OCI-LY7 (cell line): ENCODE results near the gene ALS2CL. TPM values are rescaled to one million over a fixed set of nuclear protein-coding genes. Genes with fewer than 3 reads are reported as not detected.

ENCODE experiments used
- BruUV-seq: library from RNA; stranded (reverse); fragments of 400-500 nt; replicated peaks from 2 replicates; lab custom pipeline; 2021; lab: Mats Ljungman, UMichigan
- CTCF ChIA-PET: fragments of 300-600 bp; sonication (Branson Sonifier 250); formaldehyde crosslinking; loops from one replicate; lab custom pipeline; 2022; ENCODE audit warnings: antibody characterized with exemption; ENCODE audit not compliant: unreplicated experiment; lab: Charles Lee
- POLR2A ChIA-PET: fragments of 300-600 bp; sonication (Branson Sonifier 250); formaldehyde crosslinking; loops from one replicate; lab custom pipeline; 2022; ENCODE audit warnings: antibody characterized with exemption; lab: Charles Lee
- DNase-seq: peaks from one replicate; pipeline ENCODE4 v3.0.0-alpha.2; 2015; ENCODE audit warnings: low spot score
- H2AFZ ChIP-seq: fragments of 200-600 bp; sonication (generic), shearing (Covaris generic); 2 replicates; pipeline ENCODE4 v1.6.1; 2014; ENCODE audit warnings: mild to moderate bottlenecking, antibody characterized with exemption, low read length, moderate library complexity
- H3K27ac ChIP-seq: fragments of 200-600 bp; sonication (generic); 2 replicates; pipeline ENCODE4 v1.5.1; 2014; ENCODE audit warnings: mixed run types, low read depth, mild to moderate bottlenecking, moderate library complexity, low read length, inconsistent platforms; ENCODE audit not compliant: poor library complexity, severe bottlenecking
- H3K36me3 ChIP-seq: fragments of 200-600 bp; sonication (generic); 2 replicates; pipeline ENCODE4 v1.6.1; 2014; ENCODE audit warnings: mild to moderate bottlenecking, antibody characterized with exemption, low read length, moderate library complexity, mixed read lengths; ENCODE audit not compliant: insufficient read depth
- H3K4me1 ChIP-seq: fragments of 200-600 bp; sonication (generic); 2 replicates; pipeline ENCODE4 v1.5.1; 2014; ENCODE audit warnings: mild to moderate bottlenecking, low read length; ENCODE audit not compliant: insufficient read depth, poor library complexity, severe bottlenecking
- H3K4me2 ChIP-seq: fragments of 200-600 bp; sonication (generic); 2 replicates; pipeline ENCODE4 v1.6.1; 2014; ENCODE audit warnings: mild to moderate bottlenecking, low read length
- H3K4me3 ChIP-seq: fragments of 200-600 bp; sonication (generic); 2 replicates; pipeline ENCODE4 v1.5.1; 2014; ENCODE audit warnings: mild to moderate bottlenecking, low read depth, low read length; ENCODE audit not compliant: poor library complexity, severe bottlenecking
- H3K79me2 ChIP-seq: fragments of 200-600 bp; sonication (generic); 2 replicates; pipeline ENCODE4 v1.6.1; 2016; ENCODE audit warnings: low read depth, mild to moderate bottlenecking, low read length, moderate library complexity, mixed read lengths; ENCODE audit not compliant: insufficient read depth
- H3K9me2 ChIP-seq: fragments of 200-600 bp; sonication (generic); 2 replicates; pipeline ENCODE4 v1.6.1; 2016; ENCODE audit warnings: mild to moderate bottlenecking, low read length, mixed read lengths; ENCODE audit not compliant: insufficient read depth
- H3K9me3 ChIP-seq: fragments of 200-600 bp; sonication (generic); 2 replicates; pipeline ENCODE4 v1.6.1; 2014; ENCODE audit warnings: mild to moderate bottlenecking, mixed run types, low read length, mixed read lengths
- H4K20me1 ChIP-seq: fragments of 200-600 bp; sonication (generic); 2 replicates; pipeline ENCODE4 v1.6.1; 2014; ENCODE audit warnings: mild to moderate bottlenecking, antibody characterized with exemption, low read length, moderate library complexity, mixed read lengths; ENCODE audit not compliant: insufficient read depth
- EZH2phosphoT487 ChIP-seq: fragments of 200-600 bp; sonication (generic); IDR thresholded peaks from 2 replicates; pipeline ENCODE4 v1.6.1; 2018; ENCODE audit warnings: low read depth, borderline replicate concordance, mild to moderate bottlenecking, mixed run types, antibody characterized with exemption, low read length, moderate library complexity, mixed read lengths
- intact Hi-C: fragments of 100-400 bp; cut with micrococcal nuclease; formaldehyde crosslinking; loops from one replicate; pipeline ENCODE4 v1.10.0; 2022; ENCODE audit not compliant: unreplicated experiment
- total RNA-seq, 2 experiments: library from RNA; depleted of rRNA in 1 of 2; stranded (reverse); fragments of >200 nt in 1 of 2; shearing (Covaris generic) in 1 of 2; gene quantifications; 2 replicates each; pipeline ENCODE4 v1.2.3, GENCODE V29; 2014 to 2022
- TF ChIP-seq, protein P1 (sequence below): fragments of 200-600 bp; sonication (generic); conservative IDR thresholded peaks from 2 replicates; pipeline ENCODE4 v1.5.1; 2014; ENCODE audit warnings: mild to moderate bottlenecking, antibody characterized with exemption, low read length, moderate library complexity, mixed read lengths

ALS2CL gene
- total RNA-seq, 2 experiments from 2014 or later = 0.28 TPM; not detected in 1

DNA sequence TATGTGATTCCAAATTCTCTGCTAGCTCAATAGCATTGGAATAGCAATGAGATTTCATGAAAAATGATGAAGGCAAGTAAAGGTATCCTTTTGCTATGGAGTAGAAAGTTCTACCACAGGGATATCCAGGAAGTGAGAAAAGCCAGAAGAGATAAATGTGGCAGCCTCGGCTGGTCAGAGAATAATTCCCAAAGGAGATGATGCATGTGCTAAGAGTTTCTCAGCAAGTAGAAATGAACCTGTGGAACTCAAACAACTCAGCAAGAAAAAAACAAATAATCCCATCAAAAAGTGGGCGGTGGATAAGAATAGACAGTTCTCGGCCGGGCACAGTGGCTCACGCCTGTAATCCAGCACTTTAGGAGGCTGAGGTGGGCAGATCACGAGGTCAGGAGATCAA, 38.2 kb downstream of the ALS2CL start:
- Histone ChIP-seq H3K9me2 (no peaks in the 10 kb centered on the region), H3K4me1 (no peaks in the 10 kb centered on the region), H3K4me3 (no peak overlapping the region), H4K20me1 (no peaks in the 10 kb centered on the region), H3K4me2 (no peak overlapping the region), H3K27ac (no peak overlapping the region), H3K79me2 (no peaks in the 10 kb centered on the region), H3K9me3 (peaks cover 6% of the 10 kb centered on the region; the same call in 1 of the 2 replicates), H3K36me3 (no peaks in the 10 kb centered on the region), H2AFZ (no peak overlapping the region)
- no peak for DNase-seq
- ChIA-PET CTCF (no interaction called here), POLR2A (no interaction called here)
- BruUV-seq = no TSS peak
- TF ChIP-seq EZH2phosphoT487 = no peak
- TF ChIP-seq, protein P1, sequence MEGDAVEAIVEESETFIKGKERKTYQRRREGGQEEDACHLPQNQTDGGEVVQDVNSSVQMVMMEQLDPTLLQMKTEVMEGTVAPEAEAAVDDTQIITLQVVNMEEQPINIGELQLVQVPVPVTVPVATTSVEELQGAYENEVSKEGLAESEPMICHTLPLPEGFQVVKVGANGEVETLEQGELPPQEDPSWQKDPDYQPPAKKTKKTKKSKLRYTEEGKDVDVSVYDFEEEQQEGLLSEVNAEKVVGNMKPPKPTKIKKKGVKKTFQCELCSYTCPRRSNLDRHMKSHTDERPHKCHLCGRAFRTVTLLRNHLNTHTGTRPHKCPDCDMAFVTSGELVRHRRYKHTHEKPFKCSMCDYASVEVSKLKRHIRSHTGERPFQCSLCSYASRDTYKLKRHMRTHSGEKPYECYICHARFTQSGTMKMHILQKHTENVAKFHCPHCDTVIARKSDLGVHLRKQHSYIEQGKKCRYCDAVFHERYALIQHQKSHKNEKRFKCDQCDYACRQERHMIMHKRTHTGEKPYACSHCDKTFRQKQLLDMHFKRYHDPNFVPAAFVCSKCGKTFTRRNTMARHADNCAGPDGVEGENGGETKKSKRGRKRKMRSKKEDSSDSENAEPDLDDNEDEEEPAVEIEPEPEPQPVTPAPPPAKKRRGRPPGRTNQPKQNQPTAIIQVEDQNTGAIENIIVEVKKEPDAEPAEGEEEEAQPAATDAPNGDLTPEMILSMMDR = no peak
- intact Hi-C loops = no loop called here

DNA sequence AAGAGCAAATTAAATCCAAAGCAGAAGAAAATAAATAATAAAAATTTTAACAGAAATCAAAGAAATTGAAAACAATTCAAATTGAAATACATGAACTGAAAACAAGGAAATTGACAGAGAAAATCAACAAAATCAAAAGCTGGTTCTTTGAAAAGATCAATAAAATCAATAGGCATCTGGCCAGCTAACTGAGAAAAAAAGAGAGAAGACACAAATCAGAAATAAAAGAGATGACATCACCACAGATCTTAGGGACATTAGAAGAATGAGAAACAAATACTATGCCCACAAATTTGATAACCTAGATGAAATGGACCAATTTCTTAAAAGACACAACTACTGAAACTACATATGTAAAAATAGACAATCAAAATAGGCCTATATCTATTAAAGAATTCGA, 42.4 kb downstream of the ALS2CL start:
- Histone ChIP-seq H3K9me3 (peaks cover 6% of the 10 kb centered on the region; the same call in 1 of the 2 replicates), H3K27ac (no peak overlapping the region), H4K20me1 (no peaks in the 10 kb centered on the region), H3K4me1 (no peaks in the 10 kb centered on the region), H3K36me3 (no peaks in the 10 kb centered on the region), H2AFZ (no peak overlapping the region), H3K4me3 (no peak overlapping the region), H3K9me2 (no peaks in the 10 kb centered on the region), H3K79me2 (no peaks in the 10 kb centered on the region), H3K4me2 (no peak overlapping the region)
- no TSS peak for BruUV-seq
- intact Hi-C loops = no loop called here
- ChIA-PET POLR2A (no interaction called here), CTCF (no interaction called here)
- no peak for DNase-seq
- TF ChIP-seq EZH2phosphoT487 = no peak
- TF ChIP-seq, protein P1 = no peak

DNA sequence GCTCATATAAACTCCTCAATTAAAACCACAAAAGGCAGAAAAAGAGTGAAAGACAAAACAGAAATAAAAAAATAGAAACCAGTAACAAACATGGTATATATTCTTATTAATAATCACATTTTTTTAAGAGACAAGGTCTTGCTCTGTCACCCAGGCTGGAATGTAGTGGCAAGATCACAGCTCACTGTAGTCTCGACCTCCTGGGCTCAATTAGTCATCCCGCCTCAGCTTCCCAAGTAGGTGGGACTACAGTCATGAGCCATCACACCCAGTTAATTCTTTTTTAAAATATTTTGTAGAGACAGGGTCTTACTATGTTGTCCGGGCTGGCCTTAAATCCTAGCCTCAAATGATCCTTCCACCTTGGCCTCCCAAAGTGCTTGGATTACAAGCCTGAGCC, 44.0 kb downstream of the ALS2CL start:
- Histone ChIP-seq H3K4me3 (no peak overlapping the region), H3K4me2 (no peak overlapping the region), H3K9me3 (peaks cover 6% of the 10 kb centered on the region; the same call in 1 of the 2 replicates), H2AFZ (no peak overlapping the region), H3K79me2 (no peaks in the 10 kb centered on the region), H3K4me1 (no peaks in the 10 kb centered on the region), H3K27ac (no peak overlapping the region), H4K20me1 (no peaks in the 10 kb centered on the region), H3K36me3 (no peaks in the 10 kb centered on the region), H3K9me2 (no peaks in the 10 kb centered on the region)
- intact Hi-C loops = no loop called here
- ChIA-PET CTCF (no interaction called here), POLR2A (interaction anchor here (0.6 kb wide), 1 partner anchor 545 kb away, joined by 3 read pairs; no protein-coding TSS in a partner anchor)
- no peak for DNase-seq
- BruUV-seq = no TSS peak
- no peak for TF ChIP-seq EZH2phosphoT487
- TF ChIP-seq, protein P1 = no peak
